Stimulated activated CD4-positive, alpha-beta T cell treated with anti-CD3 and anti-CD28 coated beads, TNF-alpha, amount 100 ng/mL, for 1 hour (primary cell): ENCODE results near the gene GOLGA2.
A peak's percentile ranks its signal among the peaks of the same experiment; 100 is the strongest.
"Not testable (repeated sequence)": the region's sequence is repeated elsewhere in the genome, so short reads cannot be mapped to it uniquely, and the experiment has no call there.

Experiments used
- DNase-seq, 3 donors: peaks; one replicate each; pipeline ENCODE4 v3.0.0-alpha.2; 2020; ENCODE audit warnings: low read depth in 3 of 3, low spot score in 1 of 3

Gene GOLGA2

GRCh38 chr9:128293091-128293490 is 17.3 kb upstream of the GOLGA2 start:
- DNase-seq = no peak

GRCh38 chr9:128292009-128292408 is 16.2 kb upstream of the GOLGA2 start:
- DNase-seq = no peak

GRCh38 chr9:128288273-128289004 is 12.6 kb upstream of the GOLGA2 start:
- no peak for DNase-seq

GRCh38 chr9:128286440-128286839 is 10.6 kb upstream of the GOLGA2 start:
- no peak for DNase-seq

DNA sequence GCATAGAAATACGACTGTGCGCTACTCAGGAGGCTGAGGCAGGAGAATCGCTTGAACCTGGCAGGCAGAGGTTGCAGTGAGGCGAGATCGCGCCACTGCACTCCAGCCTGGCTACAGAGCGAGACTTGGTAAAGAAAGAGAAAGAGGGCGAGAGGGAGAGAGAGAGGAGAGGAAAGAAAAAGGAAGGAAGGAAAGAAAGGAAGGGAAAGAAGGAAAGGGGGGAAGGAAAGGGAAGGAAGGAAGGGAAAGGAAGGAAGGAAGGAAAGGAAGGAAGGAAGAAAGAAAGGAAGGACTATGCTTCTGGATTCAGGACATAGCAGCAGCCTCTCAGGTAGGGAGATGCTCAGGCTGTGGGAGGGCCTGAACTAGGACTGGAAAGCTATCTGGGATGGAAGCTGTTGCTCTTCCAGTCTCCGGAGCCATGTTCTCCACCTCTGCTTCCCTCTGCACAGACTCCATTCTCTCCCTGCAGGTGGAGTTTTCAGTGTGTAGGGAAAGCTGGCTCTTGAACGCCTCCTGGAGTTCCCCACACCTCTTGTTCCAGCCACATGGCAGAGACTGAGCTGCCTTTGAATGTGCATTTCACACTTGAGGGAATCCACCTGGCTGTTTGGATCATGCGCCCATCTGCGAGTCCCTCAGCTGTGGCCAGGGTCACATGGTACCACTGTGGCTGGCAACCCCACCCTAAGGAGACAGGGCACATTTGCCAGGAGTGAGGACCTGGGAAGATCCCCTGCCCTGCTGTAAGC is 9.4 kb upstream of the GOLGA2 start:
- DNase-seq = no peak

GRCh38 chr9:128282500-128282899 is 6.7 kb upstream of the GOLGA2 start:
- DNase-seq = no peak

DNA sequence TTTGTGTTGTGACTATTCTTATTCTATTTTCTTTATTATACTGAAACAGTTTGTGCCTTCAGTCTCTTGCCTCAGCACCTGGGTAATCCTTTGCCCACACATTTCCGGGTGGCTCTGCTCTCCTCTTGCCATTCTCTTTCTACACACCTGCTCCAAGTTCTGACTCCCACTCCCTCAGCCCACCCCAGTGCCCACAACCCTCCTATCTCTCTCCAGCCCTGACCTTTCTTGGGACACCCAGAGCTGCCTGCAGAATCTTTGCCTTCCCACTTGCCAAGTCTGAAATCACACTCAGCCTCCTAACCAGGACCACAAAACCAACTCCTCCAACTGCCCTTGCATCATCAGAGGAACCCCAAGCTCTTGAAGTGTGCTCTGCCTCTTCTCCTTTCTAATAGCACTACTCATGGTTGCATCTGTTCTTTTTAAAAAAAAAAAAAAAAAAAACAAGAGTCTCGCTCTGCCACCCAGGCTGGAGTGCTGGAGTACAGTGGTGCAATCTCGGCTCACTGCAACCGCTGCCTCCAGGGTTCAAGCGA is 4.3 kb upstream of the GOLGA2 start:
- no peak for DNase-seq

- not testable (repeated sequence) for DNase-seq
Measured at GRCh38 chr9:128279088-128280073, 3.6 kb upstream of the GOLGA2 start.

DNA sequence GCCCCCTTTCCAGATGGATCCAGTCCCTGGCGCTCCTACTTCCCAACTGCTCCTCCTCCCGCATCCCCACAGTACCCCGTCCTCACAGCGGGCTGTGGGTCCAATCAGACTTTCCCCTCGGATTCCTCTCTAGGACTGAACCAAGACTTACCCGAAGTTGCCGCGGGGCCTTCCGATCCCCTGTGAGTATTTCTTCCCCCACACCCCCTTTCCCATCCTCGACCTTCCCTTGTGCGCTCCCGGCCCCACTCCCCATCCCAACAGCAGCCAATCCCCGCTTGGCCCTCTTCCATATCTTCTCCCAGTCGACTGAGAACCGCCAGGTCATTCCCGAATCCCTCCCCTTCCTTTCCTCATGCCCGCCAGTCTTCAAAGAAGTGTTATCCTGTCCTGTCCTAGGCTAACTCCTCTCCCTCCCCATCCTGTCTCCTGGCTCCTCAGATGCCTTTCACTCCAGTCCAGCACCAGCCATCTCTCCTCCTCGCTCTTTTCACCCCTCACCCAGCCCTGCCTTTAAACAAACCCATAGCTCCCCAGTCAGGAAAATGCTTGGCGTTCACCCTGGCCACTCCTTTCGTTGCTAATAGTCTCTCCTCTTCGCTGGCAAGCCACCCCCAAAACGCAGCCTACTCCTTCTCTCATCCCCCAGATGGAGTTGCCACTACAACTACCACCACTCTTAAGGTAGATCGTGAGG is 915 bp upstream of the GOLGA2 start:
- DNase-seq = no peak

DNA sequence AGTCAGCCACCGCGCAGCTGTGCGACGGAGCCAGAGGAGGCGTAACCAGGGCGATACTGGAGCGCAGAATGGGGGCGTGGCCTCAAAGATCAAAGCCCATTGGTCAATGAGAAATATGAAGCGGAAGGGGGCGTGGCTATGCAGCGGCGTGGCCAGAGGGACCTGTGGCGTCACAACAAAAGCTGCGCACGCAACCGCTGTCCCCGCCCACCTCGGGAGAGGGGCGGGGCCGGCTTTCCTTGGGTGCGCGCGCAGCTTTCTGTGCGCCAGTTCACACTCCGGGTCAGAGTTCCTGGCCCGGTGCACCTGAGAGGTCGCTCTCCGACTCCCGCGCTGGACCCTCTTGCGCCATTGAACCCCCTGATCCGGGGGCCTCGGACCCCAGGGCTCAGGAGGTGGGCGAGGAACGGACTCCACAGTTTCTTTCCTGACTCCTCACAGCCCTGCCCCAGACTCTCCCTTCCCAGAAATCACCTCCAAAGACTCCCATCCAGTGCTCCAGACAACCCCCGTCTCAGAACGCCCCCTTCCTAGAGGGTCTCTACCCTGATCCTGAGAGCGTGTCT is 284 bp upstream of the GOLGA2 start, which contains the start of gene SWI5:
SWI5 (plus strand) TSS at position 269 of the 566 bp plus-strand sequence.
- DNase-seq = peak; percentile 99 to 100 (median 100)

DNA sequence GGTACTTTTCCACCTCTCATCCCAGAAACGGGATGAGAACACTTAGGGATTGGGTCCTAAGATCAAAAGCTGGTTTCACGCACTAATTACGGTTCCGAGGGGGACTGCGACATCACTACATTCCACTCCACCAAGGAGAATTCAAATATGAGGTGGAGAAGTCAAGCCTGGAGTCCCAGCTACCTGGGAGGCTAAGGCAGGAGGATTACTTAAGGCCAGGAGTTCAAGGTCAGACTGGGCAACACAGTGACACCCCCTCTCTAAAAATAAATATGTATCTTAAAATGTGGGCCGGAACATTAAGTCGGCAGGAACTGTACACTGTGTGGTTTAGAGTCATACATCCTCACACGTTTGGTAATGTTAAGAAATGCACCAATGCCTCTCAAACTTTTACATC is 1.6 kb downstream of the GOLGA2 start:
- no peak for DNase-seq

GRCh38 chr9:128271512-128271911 is 4.3 kb downstream of the GOLGA2 start:
- DNase-seq = no peak

DNA sequence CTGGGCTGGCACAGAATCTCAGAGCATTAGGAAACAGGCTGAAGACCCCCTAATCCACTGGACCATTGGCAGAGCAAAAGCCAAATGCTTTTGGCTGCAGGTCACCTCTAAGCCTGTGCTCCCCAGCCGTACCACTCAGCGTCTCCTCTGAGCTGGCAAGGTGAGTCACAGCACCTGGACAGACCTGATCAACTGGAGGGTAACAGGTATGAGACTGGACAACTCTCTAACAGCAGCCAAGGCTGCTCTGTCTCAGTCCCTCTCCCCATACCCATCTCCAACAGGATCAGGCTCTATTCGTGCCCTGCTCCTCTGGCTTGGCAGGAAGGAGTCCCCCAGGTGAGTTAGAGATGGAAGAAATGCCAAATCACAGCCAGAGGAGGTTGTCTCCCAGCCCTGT is 4.7 kb downstream of the GOLGA2 start:
- no peak for DNase-seq

DNA sequence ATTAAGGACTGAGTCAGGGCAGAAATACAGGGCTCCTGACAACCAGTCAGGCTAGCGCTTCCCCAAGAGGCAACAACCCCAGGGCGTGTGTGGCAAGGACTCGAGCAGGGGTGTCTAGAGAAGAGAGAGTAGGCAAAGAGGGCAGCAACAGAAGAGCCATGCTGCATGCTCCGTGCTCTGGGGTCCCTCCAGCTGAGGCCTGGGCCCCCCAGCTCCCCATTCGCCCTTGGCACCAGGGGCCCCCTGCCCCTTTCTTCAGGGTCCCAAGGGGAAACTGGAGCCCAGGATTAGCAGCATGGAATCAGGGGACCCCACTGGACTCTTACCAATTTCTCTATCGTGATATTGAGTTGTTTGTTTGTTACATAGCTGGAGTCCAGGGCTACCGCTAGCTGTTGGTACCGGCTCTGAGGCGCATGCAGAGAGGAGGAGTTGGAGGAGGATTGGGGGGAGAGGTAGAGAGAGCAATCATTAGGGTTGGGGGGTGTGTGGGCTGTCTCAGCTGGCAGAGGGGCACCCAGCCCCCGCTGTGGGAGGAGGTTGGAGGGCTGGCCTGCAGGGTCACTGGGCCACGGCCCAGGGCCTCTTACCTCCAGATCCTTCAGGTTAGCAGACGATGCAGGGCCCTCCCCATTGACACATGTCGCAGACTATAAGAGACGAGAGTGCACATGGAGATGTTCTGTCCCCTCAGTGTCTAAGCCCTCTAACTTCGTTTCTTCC is 8.8 kb downstream of the GOLGA2 start:
- no peak for DNase-seq

- DNase-seq = no peak
Measured at GRCh38 chr9:128265348-128265847, 10.4 kb downstream of the GOLGA2 start.

GRCh38 chr9:128262687-128263086 is 13.1 kb downstream of the GOLGA2 start:
- DNase-seq = no peak

DNA sequence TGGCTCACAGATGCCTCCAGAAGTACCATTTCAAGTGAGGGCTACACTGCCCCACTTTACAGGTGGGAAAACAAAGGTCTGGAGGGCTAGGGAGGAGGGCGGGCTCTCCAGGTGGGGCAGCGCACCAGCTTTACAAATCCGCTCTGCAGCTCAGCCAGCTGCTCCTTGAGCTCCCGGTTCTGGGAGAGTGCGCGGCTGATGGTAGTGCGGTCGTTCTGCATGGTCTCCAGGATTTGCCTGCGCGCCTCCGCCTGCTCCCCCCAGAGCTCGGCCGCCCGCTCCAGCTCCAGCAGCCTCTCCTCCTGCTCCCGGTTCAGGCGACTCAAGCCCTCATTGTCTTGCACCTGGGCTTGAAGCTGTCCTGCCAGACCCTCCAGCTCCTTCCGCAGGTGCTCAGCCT is 15.5 kb downstream of the GOLGA2 start:
- DNase-seq = no peak

GRCh38 chr9:128259156-128259555 is 16.7 kb downstream of the GOLGA2 start:
- DNase-seq = no peak

GRCh38 chr9:128258326-128258725 is 17.5 kb downstream of the GOLGA2 start:
- no peak for DNase-seq
